GM12878 (cell line): ENCODE measurements around the gene COL19A1. TPM values are rescaled to one million over a fixed set of nuclear protein-coding genes. Genes with fewer than 3 reads are reported as not detected.

ENCODE experiments used
- ATAC-seq: fragments of 200-7000 bp; cut with Tn5 transposase; 3 replicates; pipeline ENCODE4 v1.9.1; 2020; ENCODE audit warnings: mild to moderate bottlenecking, moderate library complexity
- BruUV-seq: library from RNA; stranded (reverse); fragments of 400-500 nt; replicated peaks from 2 replicates; lab custom pipeline; 2021; lab: Mats Ljungman, UMichigan
- CTCF ChIA-PET: fragments of 300-600 bp; sonication (Branson Sonifier 250); formaldehyde crosslinking; extraction: SDS; loops from one replicate; lab custom pipeline; 2021; ENCODE audit warnings: inconsistent platforms; lab: Yijun Ruan, JAX
- POLR2A ChIA-PET: fragments of 350-600 bp; formaldehyde crosslinking; extraction: SDS; loops from one replicate; lab custom pipeline; 2021; ENCODE audit warnings: inconsistent platforms; lab: Charles Lee
- RAD21 ChIA-PET: fragments of 300-600 bp; sonication (Branson Sonifier 250); formaldehyde crosslinking; loops from one replicate; lab custom pipeline; 2023; ENCODE audit warnings: antibody characterized with exemption; ENCODE audit not compliant: unreplicated experiment; lab: Charles Lee
- SMC1A ChIA-PET: fragments of 300-600 bp; sonication (Branson Sonifier 250); formaldehyde crosslinking; loops from one replicate; lab custom pipeline; 2023; ENCODE audit not compliant: unreplicated experiment, uncharacterized antibody; lab: Charles Lee
- DNase-seq: peaks from one replicate; pipeline ENCODE4 v3.0.0-alpha.2; 2011; ENCODE audit warnings: low read depth, low spot score
- FAIRE-seq: peaks from 3 replicates; lab custom pipeline; 2011; peaks lifted over from hg19 to GRCh38; lab: Jason Lieb, UNC
- H2AFZ ChIP-seq: 2 replicates; pipeline ENCODE4 v1.6.0; 2011; ENCODE audit warnings: low read depth, low read length, control low read depth; ENCODE audit not compliant: control insufficient read depth
- H3K27ac ChIP-seq: 2 replicates; pipeline ENCODE4 v1.5.1; 2011; ENCODE audit warnings: control low read depth; ENCODE audit not compliant: control insufficient read depth, insufficient read depth
- H3K27me3 ChIP-seq, 2 experiments: replicated peaks in 1 of 2; 2 replicates each; pipeline versions ENCODE4 v1.6.0 to v1.6.1; 2011; ENCODE audit warnings: low read length in 1 of 2; ENCODE audit not compliant: control insufficient read depth in 2 of 2, insufficient read depth in 2 of 2
- H3K36me3 ChIP-seq, 2 experiments: 2 replicates each; pipeline ENCODE4 v1.5.1; 2011; ENCODE audit warnings: low read length in 1 of 2; ENCODE audit not compliant: control insufficient read depth in 2 of 2, insufficient read depth in 2 of 2
- H3K4me1 ChIP-seq: 2 replicates; pipeline ENCODE4 v1.6.1; 2011; ENCODE audit warnings: mild to moderate bottlenecking, low read length, moderate library complexity, mixed read lengths; ENCODE audit not compliant: control insufficient read depth, insufficient read depth
- H3K4me2 ChIP-seq: 2 replicates; pipeline ENCODE4 v1.6.0; 2011; ENCODE audit warnings: control low read depth; ENCODE audit not compliant: control insufficient read depth, insufficient read depth
- H3K4me3 ChIP-seq: fragments of 200-600 bp; sonication (generic); 2 replicates; pipeline ENCODE4 v1.5.1; 2016
- H3K79me2 ChIP-seq: 2 replicates; pipeline ENCODE4 v1.6.0; 2011; ENCODE audit warnings: low read length; ENCODE audit not compliant: control insufficient read depth, insufficient read depth
- H3K9ac ChIP-seq: 2 replicates; pipeline ENCODE4 v1.8.0; 2011; ENCODE audit warnings: low read length, control low read depth, mixed read lengths; ENCODE audit not compliant: control insufficient read depth, insufficient read depth
- H3K9me3 ChIP-seq: replicated peaks from 3 replicates; pipeline ENCODE4 v1.5.1; 2011; ENCODE audit warnings: mild to moderate bottlenecking, low read length; ENCODE audit not compliant: control insufficient read depth, insufficient read depth
- H4K20me1 ChIP-seq: 2 replicates; pipeline ENCODE4 v1.6.0; 2011; ENCODE audit not compliant: control insufficient read depth, insufficient read depth
- CHD1 ChIP-seq: IDR thresholded peaks from 2 replicates; pipeline ENCODE4 v1.6.1; 2012; ENCODE audit warnings: low read depth, low read length, improper control_type of control experiment
- EZH2 ChIP-seq: IDR thresholded peaks from 2 replicates; pipeline ENCODE4 v1.6.1; 2012; ENCODE audit warnings: low read depth, mild to moderate bottlenecking, control low read depth, inconsistent platforms, low read length, borderline replicate concordance; ENCODE audit not compliant: control insufficient read depth
- NR2C1 ChIP-seq: fragments of 450-650 bp; IDR thresholded peaks from 2 replicates; pipeline ENCODE4 v1.6.1; 2017; ENCODE audit warnings: antibody characterized with exemption, mild to moderate bottlenecking, moderate library complexity
- POLR2AphosphoS2 ChIP-seq: IDR thresholded peaks from 2 replicates; pipeline ENCODE4 v1.6.1; 2011; ENCODE audit warnings: low read depth, mild to moderate bottlenecking, low read length, improper control_type of control experiment, moderate library complexity
- RBBP5 ChIP-seq: fragments of 200-600 bp; sonication (generic); conservative IDR thresholded peaks from 2 replicates; pipeline ENCODE4 v1.6.1; 2016
- WGBS: methylation state at CpG from one replicate; pipeline ENCODE4 v1.1.6; 2016; ENCODE audit warnings: low lambda C conversion rate; ENCODE audit not compliant: insufficient replicate concordance, insufficient coverage; ENCODE audit errors: missing lambda C conversion rate; 5-methylcytosine and 5-hydroxymethylcytosine counted together
- in situ Hi-C: fragments of 300-500 bp; cut with MboI; formaldehyde crosslinking; loops from 9 replicates; pipeline ENCODE4 v1.14.3; 2018; ENCODE audit warnings: mixed read lengths
- intact Hi-C: fragments of 100-400 bp; cut with micrococcal nuclease; formaldehyde crosslinking; loops from one replicate; pipeline ENCODE4 v1.14.2; 2022; ENCODE audit not compliant: unreplicated experiment
- polyA plus RNA-seq, 11 experiments: library from polyadenylated mRNA; depleted of rRNA in 4 of 11; unstranded in 6 of 11; stranded (reverse) in 5 of 11; fragments of >200 nt; fragmentation: Nextera tagmentation in 4 of 11; fragmentation: Illumina TruSeq in 1 of 11; extraction: Ambion mirVana in 4 of 11; extraction: Trizol in 1 of 11; gene quantifications; 1 replicate in 1 of 11; 2 replicates in 10 of 11; pipeline versions ENCODE4 v1.2.1 to v1.2.3, GENCODE V29; 2011 to 2016; ENCODE audit warnings: inconsistent platforms in 2 of 11, missing spikeins in 2 of 11, low read depth in 1 of 11
- total RNA-seq, 4 experiments: library from RNA; depleted of rRNA in 3 of 4; stranded (reverse); fragments of >200 nt in 3 of 4; fragmentation: Illumina TruSeq in 1 of 4; extraction: Trizol in 1 of 4; gene quantifications; 2 replicates each; pipeline versions ENCODE4 v1.2.1 to v1.2.3, GENCODE V29; 2013 to 2021
- TF ChIP-seq, protein P1 (sequence below): fragments of 450-650 bp; IDR thresholded peaks from 2 replicates; pipeline ENCODE4 v1.6.1; 2016; ENCODE audit warnings: mild to moderate bottlenecking, moderate library complexity, borderline replicate concordance

COL19A1 gene
- total and polyA plus RNA-seq, 10 of the 15 experiments (the other 5 are each of a cell fraction or from before 2014, with no cell fraction given) = 1.1 to 13.5 (median 4.1) TPM

- RAD21 ChIA-PET = interaction anchor here (3.9 kb wide), 1 partner anchor 11 kb away, joined by 26 read pairs; no protein-coding TSS in a partner anchor
- DNase-seq (no peak), ATAC-seq (no peak), FAIRE-seq (no peak)
- POLR2A ChIA-PET = interaction anchor here (0.6 kb wide), 1 partner anchor 498 kb away, joined by 5 read pairs; no protein-coding TSS in a partner anchor
- in situ Hi-C loops (no loop called here), intact Hi-C loops (no loop called here)
- Histone ChIP-seq H3K4me3 (no peak overlapping the region), H3K27me3 (no peaks in the 10 kb centered on the region; a peak in 1 of 4 replicates), H3K4me2 (no peak overlapping the region), H2AFZ (no peak overlapping the region), H3K36me3 (no peaks in the 10 kb centered on the region), H3K4me1 (no peaks in the 10 kb centered on the region), H3K9me3 (no peaks in the 10 kb centered on the region), H3K79me2 (no peaks in the 10 kb centered on the region), H3K27ac (no peak overlapping the region), H4K20me1 (no peaks in the 10 kb centered on the region), H3K9ac (no peak overlapping the region)
- SMC1A ChIA-PET = interaction anchor here (0.6 to 3.1 kb wide), 5 partner anchors 11 to 788 kb away, joined by 3 to 24 read pairs (median 4); no protein-coding TSS in a partner anchor
- CTCF ChIA-PET = interaction anchor here (0.5 to 5.3 kb wide), 8 partner anchors 11 to 1213 kb away, joined by 3 to 74 read pairs (median 4); no protein-coding TSS in a partner anchor
- no peak for TF ChIP-seq RBBP5
- TF ChIP-seq NR2C1 = no peak
- TF ChIP-seq CHD1 = no peak
- no peak for TF ChIP-seq POLR2AphosphoS2
- TF ChIP-seq EZH2 = no peak
- TF ChIP-seq, protein P1, sequence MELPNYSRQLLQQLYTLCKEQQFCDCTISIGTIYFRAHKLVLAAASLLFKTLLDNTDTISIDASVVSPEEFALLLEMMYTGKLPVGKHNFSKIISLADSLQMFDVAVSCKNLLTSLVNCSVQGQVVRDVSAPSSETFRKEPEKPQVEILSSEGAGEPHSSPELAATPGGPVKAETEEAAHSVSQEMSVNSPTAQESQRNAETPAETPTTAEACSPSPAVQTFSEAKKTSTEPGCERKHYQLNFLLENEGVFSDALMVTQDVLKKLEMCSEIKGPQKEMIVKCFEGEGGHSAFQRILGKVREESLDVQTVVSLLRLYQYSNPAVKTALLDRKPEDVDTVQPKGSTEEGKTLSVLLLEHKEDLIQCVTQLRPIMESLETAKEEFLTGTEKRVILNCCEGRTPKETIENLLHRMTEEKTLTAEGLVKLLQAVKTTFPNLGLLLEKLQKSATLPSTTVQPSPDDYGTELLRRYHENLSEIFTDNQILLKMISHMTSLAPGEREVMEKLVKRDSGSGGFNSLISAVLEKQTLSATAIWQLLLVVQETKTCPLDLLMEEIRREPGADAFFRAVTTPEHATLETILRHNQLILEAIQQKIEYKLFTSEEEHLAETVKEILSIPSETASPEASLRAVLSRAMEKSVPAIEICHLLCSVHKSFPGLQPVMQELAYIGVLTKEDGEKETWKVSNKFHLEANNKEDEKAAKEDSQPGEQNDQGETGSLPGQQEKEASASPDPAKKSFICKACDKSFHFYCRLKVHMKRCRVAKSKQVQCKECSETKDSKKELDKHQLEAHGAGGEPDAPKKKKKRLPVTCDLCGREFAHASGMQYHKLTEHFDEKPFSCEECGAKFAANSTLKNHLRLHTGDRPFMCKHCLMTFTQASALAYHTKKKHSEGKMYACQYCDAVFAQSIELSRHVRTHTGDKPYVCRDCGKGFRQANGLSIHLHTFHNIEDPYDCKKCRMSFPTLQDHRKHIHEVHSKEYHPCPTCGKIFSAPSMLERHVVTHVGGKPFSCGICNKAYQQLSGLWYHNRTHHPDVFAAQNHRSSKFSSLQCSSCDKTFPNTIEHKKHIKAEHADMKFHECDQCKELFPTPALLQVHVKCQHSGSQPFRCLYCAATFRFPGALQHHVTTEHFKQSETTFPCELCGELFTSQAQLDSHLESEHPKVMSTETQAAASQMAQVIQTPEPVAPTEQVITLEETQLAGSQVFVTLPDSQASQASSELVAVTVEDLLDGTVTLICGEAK = no peak
- BruUV-seq = no TSS peak
- WGBS = 20% methylated on average over 2 of the region's 2 CpGs
These were observed 365.0 kb downstream of the COL19A1 start for GRCh38 chr6:70231311-70231710.
